Activated T-helper 1 cell treated with anti-CD3 and anti-CD28 coated beads, Interleukin-2, amount 50 U/mL, for 16 hours (primary cell): ENCODE results near the gene AQP1.
A peak's percentile ranks its signal among the peaks of the same experiment; 100 is the strongest.

ENCODE experiments used
- DNase-seq, 2 donors: peaks; one replicate each; pipeline ENCODE4 v3.0.0-alpha.2; 2020; ENCODE audit warnings: low read depth in 1 of 2, low spot score in 1 of 2

AQP1 gene

DNA sequence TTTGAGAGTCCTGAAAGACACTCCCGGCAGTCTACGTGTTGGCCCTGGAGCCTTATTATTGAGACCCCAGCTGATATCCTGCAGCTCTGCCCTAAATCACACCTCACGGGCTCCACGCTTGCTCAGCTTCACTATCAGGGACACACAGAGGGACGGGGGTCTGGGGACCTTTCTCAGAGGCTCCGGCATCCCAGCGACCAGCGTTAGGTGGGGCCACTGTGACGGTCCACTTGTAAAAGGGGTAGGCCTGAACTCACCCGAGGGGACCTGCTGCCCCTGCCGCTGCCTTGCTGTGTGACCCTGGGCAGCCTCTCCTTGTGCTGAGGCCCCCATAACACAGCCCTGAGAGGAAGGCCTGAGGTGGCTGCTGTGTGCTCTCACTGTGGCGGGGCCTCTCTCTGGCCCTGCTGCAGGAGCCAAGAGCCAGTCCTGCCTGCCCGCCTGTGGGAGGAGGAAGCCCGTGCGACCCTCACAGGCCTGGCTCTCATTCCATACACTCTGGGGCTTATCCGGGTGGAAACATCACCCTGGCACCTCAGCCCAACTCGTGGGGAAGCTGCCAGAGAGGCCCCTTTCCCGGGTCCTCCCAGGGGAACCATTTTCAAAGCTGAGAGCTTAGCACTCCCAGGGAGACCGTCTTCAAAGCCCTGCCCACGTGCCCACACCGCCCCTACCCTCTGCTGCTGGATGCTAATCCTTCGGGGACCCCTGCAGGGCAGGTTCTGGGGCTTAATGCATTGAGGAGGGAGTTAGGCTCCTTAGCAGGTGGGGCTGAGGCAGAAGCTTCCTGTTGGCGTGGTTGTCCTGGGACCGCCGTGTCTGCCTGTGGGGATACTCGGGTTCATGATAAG lies 21.7 kb downstream of the AQP1 start:
- no peak for DNase-seq

DNA sequence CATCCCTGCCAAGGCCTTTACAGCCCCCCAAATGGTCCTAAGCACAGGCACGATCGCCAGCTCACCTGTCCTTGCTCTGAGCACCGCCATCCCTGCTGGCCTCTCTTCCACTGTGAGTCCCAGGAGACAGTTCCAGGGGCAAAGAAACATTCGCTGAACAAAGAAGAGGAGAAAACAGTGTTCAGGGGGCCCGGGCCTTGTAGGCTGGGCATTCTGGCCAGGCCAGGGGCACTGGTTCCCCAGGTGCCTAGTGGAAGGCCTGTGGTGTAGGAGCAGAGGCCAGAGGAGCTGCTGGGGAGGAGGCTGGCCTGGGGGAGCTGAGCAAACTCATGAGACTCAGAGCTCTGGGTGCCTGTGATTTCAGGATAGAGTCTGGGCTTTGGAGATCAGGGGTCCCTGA lies 22.6 kb downstream of the AQP1 start:
- DNase-seq = no peak

DNA sequence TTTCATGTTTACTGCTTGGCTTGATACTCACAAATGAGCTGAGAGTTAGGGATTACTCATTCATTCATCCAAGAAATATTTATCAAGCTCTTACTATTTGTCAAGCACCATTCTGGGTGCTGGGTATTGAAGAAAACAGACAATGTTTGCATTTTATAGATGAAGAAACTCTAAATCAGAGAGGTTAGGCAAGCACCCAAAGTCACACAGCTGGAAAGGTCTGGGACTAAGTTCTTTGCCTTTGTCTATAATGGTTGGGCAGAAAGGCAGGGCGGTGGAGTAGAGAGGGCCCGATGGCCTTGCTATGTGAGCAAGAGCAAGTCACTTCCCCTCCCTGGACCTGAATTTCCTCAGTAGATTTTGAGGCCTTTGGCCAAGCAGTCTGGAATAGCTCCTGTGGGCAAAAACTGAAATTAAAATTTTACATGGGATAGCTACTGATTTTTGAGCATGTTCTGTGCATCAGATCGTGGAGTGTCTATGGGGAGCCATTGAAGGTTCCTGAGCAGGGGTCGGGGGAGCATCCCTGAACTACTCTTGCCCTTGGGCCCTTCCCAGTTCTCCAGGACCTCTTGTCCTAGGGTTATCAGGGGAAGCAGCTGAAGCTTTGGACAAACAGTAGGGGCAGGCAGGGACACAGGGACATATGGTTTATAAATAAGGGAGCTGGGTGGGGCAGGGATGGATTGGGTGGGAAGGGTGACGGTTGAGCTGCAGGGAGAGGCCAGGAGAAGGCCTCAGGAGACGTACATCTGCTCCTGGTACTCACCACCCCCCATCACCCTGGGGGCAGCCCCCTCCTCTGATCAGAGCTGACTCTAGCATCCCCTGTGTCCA lies 23.3 kb downstream of the AQP1 start:
- no peak for DNase-seq

DNA sequence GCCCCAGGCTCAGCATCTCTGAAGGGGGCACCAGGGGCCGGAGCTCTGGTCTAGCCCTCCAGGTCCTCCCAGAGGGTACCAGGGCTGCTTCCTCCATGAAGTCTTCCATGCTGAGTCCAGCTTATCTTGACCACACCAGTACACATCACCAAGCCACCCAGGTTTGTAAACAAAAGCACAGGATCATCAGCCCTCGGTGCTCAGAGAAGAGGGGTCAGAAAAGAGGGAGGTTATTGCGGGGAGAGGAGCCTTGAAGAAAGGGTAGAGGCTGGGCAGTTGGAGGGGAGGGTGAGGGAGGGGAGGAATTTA lies 23.9 kb downstream of the AQP1 start:
- no peak for DNase-seq

DNA sequence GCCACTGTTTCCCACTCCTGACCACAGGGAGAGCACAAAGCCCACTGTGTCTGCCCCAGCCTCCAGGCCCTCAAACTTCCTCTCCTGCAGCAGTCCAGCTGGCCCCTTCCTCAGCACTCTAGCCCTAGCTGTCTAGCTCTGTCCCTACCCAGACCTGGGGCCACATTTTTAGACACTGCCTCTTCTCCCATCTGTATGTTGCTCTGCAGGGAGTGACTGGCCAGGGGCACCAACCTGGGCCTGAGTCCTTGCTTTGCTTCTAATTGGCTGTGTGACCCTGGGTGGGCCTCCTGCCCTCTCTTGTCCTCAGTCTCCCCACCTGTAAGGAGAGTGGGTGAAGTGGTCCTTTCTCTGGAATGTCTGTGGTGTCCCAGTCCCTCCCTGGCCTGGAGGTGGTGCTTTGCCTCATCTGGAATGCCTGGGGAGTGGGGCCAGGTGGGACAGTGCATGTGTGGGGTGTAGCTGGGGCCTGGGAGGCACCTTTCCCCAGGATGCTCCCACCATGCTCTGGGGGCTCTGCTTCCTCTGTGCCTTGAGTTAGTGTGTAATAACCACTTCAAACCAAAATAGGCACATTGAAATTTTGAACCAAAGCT lies 25.1 kb downstream of the AQP1 start:
- no peak for DNase-seq

DNA sequence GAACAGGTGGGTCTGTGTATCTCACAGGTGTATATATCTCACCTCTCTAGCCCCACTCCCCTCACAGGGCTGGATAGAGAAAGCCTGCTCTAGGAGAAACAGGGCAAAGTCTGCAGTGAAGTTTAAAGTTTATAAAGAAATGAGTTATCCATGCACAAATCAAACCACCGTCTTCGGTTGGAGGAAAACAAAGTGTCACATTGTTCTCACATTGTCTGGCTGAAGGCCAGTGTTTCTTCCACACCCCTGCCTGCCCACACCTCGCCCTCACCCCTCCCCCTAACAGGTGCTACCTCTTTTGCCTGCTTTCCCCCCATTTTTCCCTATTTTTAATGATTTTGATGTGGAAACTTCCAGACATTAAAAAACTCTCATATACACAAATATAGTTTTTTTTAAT lies 25.8 kb downstream of the AQP1 start:
- no peak for DNase-seq

DNA sequence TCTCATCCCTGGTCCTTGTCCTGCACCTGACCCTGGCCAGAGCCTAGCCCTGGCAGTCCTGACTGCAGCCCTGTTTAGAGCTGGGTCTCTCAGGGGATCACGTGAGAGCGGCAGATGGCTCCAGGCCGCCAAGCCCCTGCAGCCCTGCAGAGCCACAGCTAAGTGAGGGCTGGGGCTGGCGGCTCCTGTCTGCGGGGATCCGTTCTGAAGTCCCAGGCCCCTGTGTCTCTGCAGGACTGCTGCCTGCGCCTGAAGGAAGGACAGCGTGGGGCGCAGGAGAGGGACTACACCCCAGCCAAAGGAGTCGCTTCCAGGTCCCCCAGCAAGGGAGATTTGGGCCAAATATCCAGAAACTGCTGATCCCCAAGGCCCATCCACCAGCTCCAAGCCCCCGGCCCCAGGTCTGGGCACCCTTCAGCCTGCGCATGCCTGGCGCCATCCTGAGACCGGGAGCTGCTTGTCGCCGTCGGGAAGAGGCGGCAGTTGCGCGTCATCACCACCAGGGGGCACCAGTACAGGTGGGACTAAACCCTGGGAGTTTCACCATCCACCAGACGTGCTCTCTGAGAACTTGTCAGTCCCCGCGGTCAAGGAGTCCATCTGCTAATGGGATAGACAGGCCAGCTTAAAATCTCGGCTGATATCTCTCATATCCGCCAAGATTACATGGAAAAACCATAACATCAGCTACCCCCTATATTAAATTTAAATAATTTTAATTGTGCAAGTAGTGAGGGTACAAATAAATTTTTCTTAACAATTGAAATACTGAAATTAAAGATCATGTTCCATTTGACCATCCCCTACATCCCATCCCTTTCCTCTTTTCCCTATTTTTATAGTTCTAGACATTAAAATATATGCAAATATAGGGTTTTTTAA lies 27.0 kb downstream of the AQP1 start:
- DNase-seq = peak; percentile 29 to 44

DNA sequence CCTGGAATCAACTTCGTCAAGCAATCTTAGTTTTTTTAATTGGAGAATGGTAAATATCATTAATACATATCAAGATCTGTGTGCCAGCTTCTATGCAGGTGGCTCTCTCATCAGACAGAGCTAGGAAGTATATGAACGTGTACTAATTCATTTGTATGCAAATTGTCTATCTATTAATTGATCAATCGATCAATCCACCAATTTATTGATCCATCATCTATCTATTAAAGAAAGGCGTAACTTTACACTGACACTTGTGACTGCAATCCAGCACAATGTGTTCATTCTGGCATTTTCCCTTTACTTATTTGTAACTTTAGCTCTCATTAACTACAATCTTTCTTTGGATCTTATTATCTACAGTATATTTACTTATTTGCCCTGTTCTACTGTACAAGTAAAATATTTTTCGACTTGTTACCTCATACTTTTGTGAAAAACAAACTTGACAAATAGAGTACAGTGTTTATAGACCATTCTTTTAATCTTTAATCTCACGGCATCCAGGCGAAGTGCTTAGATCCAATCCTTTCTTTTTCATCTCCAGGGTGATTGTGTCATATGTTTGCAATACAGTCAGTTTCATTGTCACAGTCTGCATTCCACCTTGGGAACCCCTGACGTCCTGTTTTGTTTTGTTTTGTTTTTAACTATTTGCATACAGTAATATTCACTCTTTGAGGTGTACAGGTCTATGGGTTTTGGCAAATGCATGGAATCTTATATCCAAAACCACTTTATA lies 30.1 kb downstream of the AQP1 start:
- no peak for DNase-seq

DNA sequence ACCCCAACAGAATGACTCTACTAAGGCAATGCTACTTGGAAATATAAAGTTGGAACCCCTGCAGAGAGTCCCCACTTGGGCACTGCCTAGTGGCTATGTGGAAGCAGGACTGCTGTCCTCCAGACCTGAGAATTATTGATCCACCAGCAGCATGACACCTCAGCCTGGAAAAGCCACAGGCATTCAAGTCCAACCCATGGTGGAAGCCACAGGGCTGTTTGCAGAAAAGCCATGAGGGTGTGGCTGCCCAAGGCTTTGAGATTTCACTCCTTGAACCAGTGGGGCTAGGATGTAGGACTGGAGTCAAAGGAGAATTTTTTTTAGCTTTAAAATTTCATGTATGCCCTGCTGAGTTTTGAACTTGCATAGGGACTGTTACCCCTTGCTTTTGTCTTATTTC lies 38.5 kb downstream of the AQP1 start:
- no peak for DNase-seq

DNA sequence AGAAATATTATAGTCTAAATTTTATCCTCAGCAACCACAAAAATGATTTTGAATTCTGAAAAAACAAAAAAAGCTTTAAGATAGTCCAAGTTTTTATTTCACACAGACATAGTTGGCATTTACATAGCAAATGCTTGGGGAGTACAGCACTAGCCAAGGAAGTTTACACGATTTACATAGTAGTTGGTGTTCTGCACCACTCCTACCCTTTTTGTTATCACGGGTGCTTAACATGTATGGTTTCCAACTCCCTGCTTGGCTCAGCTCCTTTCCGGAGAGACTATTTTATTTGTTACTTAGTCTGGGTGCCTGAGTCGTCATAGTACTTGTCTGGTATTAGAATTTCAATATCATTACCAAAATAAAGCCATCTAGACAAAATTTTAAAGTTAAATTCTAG lies 43.3 kb downstream of the AQP1 start:
- DNase-seq = no peak

DNA sequence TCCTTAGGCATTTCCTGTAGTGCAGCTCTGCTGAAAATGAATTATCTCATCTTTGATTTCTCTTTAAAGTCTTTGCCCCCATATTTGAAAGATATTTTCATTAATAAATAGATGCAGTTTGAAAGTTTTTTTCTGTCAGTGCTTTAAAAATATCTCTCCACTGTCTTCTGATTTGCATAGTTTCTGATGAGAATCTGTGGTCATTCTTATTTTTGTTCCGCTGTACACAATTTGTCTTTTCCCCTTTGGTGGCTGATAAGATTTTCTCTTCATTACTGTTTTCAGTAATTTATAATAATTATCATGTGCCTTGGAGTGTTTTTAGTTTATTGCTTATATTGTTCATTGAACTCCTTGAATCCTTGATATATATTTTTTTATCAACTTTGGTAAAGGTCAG lies 45.1 kb downstream of the AQP1 start:
- DNase-seq = no peak

DNA sequence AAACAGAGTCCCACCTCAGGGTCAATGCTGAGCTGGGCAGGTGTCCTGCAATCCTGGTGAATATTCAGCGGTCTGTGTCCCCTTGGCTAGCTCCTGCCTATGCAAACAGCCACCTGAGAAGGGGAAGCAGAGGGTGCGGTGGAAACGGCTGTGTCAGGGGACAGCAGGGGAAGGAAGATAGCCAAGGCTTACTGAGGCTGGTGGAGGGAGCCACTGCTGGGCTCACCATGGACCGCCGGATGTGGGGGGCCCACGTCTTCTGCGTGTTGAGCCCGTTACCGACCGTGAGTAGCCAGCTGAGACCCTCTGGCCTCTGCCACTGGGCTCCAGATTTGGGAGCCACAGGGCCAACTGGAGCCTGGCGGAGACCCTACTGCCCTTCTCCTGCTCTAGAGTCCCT lies 52.2 kb downstream of the AQP1 start, which contains the start of gene GHRHR:
TSS of gene GHRHR (plus strand) at position 112 of the 400 bp plus-strand sequence. CDS start at position 228, 116 bp downstream.
- DNase-seq = no peak

DNA sequence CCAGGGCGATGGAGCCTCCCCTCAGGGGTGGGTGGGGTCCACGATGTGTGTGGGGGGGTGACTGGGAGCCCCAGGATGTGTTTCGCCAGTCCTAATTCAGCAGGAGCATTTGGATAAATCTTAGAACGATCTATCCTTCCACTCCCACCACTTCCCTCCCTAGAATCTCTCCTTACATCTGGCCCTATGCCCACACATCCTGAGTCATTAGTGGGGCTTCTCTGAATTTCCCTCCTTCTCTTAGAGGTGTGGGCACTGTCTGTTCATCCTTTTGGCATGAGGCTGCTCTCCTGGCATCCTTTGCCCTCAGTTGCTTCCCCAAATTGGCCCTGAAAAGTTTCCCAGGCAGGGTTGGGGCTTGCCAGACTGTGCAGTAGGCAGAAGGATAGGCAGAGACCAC lies 53.7 kb downstream of the AQP1 start:
- no peak for DNase-seq

DNA sequence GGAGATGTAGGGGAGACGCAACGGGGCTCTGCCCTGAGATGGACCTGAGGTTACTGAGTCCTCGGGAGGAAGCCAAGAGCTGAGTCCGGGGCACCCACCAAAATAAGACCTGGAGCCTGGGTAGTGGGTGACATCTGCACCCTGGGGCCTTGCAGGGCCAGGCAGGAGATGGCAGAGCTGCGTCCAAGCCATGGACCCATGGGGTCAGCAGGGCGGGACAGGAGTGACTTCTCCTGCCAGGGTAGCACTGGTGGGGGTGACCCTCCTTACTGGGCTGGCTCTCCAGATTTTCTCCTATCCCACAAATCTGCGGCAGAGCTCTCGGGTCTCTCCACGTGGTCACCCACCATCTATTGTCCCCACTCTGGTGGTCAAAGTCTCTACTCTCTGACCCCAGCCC lies 54.2 kb downstream of the AQP1 start:
- no peak for DNase-seq

DNA sequence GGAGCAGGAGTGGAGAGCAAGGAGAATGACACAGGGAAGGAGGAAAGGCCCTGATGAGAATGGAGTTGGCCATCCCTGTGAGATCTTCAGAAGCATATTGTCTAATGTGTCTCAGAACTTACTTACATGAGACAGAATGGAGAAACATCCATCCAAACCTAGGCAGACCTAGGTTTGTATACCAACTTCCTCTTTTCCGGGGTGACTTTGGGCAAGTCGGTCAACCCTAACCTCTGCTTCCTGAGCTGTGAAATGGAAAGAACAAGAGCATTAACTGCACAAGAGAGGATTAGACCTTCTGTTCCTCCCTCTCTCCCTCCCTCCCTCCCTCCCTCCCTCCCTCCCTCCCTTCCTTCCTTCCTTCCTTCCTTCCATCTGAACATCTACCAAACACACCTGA lies 56.6 kb downstream of the AQP1 start:
- no peak for DNase-seq

DNA sequence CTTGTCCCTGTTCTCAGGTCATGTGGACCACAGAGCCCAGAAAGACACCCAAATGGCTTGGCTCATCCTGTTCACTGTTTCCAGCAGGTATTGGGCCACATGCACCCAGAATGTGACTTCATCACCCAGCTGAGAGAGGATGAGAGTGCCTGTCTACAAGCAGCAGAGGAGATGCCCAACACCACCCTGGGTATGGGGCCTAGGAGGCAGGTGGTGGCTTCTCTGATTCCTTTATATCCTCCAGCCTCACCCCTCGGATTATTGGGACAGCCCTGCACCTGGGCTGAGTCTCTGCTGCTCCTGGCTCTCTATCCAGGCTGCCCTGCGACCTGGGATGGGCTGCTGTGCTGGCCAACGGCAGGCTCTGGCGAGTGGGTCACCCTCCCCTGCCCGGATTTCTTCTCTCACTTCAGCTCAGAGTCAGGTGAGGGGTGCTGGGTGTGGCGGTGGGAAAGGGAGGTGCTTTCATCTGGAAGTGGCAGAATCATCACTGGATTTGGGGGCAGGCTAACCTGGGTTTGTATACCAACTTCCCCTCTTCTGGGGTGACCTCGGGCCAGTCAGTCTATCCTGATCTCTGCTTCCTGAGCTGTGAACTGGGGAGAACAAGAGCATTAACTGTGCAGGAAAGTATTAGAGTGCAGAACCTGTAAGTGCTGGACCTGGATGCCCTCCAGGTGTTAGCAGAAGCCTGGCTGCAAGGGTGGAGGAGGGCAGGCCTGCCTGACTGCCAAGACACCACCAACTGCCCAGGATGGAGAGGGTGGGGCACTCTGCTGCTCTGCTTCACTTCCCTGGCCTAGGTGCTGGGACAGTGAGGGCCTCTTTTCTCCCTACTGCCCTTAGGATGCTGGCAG lies 57.3 kb downstream of the AQP1 start:
- no peak for DNase-seq

DNA sequence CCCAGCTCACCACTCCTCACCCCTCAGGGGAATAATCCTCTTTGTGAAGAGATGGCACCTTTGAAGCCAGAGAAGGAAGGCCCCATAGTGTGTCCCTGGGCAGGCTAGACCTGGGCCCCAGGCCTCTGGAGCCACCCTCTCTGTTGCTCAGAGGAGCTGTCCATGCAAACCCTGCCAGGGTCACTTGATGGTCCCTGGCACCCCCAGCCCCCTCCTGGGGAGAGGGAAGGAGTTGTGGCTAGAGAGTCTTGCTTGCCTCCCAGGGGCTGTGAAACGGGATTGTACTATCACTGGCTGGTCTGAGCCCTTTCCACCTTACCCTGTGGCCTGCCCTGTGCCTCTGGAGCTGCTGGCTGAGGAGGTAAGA lies 57.9 kb downstream of the AQP1 start:
- no peak for DNase-seq

DNA sequence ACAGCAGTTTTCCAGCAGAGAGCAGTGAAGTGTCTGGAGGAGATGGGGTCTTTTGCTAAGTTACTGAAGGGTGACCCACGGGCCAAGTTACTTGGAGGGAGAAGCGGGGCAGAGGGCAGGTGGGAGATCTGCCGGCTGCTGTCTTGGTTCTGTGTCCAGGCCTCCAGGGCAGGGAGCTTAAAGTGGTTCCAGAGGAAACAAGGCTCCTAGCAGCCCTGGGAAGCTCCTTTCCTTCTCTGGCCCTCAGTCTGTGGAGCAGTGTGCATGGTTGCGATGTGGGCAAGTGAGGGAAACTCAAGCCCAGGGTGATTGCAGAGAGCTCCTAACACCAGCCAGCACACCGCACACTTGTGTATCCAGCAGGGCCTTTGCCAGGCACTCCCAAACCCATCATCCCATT lies 58.4 kb downstream of the AQP1 start:
- no peak for DNase-seq

DNA sequence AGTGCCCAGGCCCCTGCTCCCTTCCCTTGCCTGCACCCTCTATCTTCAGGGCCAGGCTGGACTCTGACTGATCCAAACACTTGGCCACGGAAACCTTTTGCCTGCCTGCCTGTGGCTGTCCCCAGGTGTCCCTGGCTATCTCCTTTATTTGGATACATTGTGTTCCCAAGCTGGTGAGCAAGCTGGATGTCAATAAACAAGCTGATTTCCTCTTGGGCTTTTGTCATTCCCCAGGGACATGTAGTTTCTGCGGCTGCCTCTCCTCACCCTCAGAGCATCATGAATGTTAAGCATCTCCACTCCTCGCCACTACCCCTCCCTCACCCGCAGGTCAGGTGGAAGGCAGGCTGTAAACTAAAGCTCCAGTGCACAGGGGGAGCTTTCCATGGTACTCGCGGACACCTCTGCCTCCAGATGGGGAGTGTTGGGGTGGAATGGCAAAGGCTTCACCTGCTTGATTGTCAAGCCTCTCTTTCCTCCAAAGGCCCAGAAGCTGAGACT lies 59.0 kb downstream of the AQP1 start:
- no peak for DNase-seq
